Measurements from ENCODE around the gene SLC28A3. TPM values are rescaled to one million over a fixed set of nuclear protein-coding genes. Genes with fewer than 3 reads are reported as not detected.

SLC28A3 gene
- total and polyA plus RNA-seq, 2 of the 8 experiments (the other 6 are each of a cell fraction or from before 2014, with no cell fraction given), result 0.02 TPM; not detected in 1

- Histone ChIP-seq H2BK20ac (ENCODE audit: low read length) (no peak overlapping the region), H2BK120ac (replicated peaks; ENCODE audit: low read depth, low read length) (no peak overlapping the region), H2BK15ac (ENCODE audit: low read length) (no peak overlapping the region), H3K79me2 (ENCODE audit: control insufficient read depth in 1 of 2, insufficient read depth in 2 of 2, low read length in 2 of 2) (no peaks in the 10 kb centered on the region), H3K27ac (ENCODE audit: low read depth, low read length) (no peak overlapping the region), H3K4me3 (ENCODE audit: extremely low read depth in 1 of 4, insufficient read depth in 2 of 4, low read depth in 3 of 4, low read length in 4 of 4) (no peak overlapping the region), H4K8ac (ENCODE audit: extremely low read depth, insufficient read depth, low read length) (no peak overlapping the region), H3K4me2 (ENCODE audit: insufficient read depth in 1 of 2, low read depth in 2 of 2, low read length in 2 of 2) (no peak overlapping the region), H3K9ac (replicated peaks in 1 of 4; ENCODE audit: extremely low read depth in 1 of 4, low read depth in 3 of 4, low read length in 3 of 4) (no peak overlapping the region), H2BK5ac (ENCODE audit: low read depth, low read length) (no peak overlapping the region), H4K5ac (ENCODE audit: insufficient read length, low read depth, low read length) (no peak overlapping the region), H2BK12ac (ENCODE audit: low read depth, low read length) (no peak overlapping the region), H3K36me3 (ENCODE audit: control insufficient read depth in 2 of 4, insufficient read depth in 4 of 4, low read length in 3 of 4) (no peaks in the 10 kb centered on the region), H3K27me3 (replicated peaks in 1 of 4; ENCODE audit: control insufficient read depth in 3 of 4, extremely low read depth in 1 of 4, insufficient read depth in 3 of 4, low read length in 3 of 4) (no peaks in the 10 kb centered on the region), H3K79me1 (ENCODE audit: low read depth, low read length) (no peaks in the 10 kb centered on the region), H2AK5ac (ENCODE audit: low read depth, low read length) (no peak overlapping the region), H3K23me2 (ENCODE audit: low read depth, low read length) (no peaks in the 10 kb centered on the region), H3K18ac (ENCODE audit: extremely low read depth, low read length) (no peak overlapping the region), H3K9me3 (ENCODE audit: insufficient read depth in 2 of 2, low read depth in 1 of 2, low read length in 1 of 2) (no peaks in the 10 kb centered on the region), H3K4me1 (replicated peaks in 1 of 4; ENCODE audit: control insufficient read depth in 3 of 4, insufficient read depth in 4 of 4, low read length in 3 of 4) (no peaks in the 10 kb centered on the region), H2AFZ (ENCODE audit: low read length) (no peak overlapping the region), H3K4ac (replicated peaks; ENCODE audit: insufficient read length, low read depth, low read length) (no peak overlapping the region), H4K20me1 (replicated peaks in 1 of 2; ENCODE audit: control insufficient read depth in 1 of 2, insufficient read depth in 2 of 2, low read length in 2 of 2) (no peaks in the 10 kb centered on the region), H3K23ac (ENCODE audit: insufficient read length) (no peak overlapping the region), H3K14ac (ENCODE audit: insufficient read length) (no peak overlapping the region), H4K91ac (replicated peaks; ENCODE audit: insufficient read length, low read length) (no peak overlapping the region), H3K56ac (replicated peaks; ENCODE audit: insufficient read length, low read depth, low read length) (no peak overlapping the region)
- no peak for DNase-seq (ENCODE audit: low read depth in 1 of 2, low spot score in 2 of 2)
- no peak for FAIRE-seq
- no peak for TF ChIP-seq RBBP5 (IDR thresholded peaks at IDR 0.05; ENCODE audit: borderline replicate concordance, low read depth, low read length)
- no peak for TF ChIP-seq CREB1 (IDR thresholded peaks at IDR 0.05)
- TF ChIP-seq ATF2 (IDR thresholded peaks at IDR 0.05; ENCODE audit: low read length), result no peak
- TF ChIP-seq SIX5 (IDR thresholded peaks at IDR 0.05; ENCODE audit: low read depth, low read length), result no peak
- no peak for TF ChIP-seq CBX5 (IDR thresholded peaks at IDR 0.05; ENCODE audit: low read depth, low read length)
- TF ChIP-seq EGR1 (IDR thresholded peaks at IDR 0.05; ENCODE audit: borderline replicate concordance, low read depth, low read length), result no peak
- no peak for TF ChIP-seq RNF2 (IDR thresholded peaks at IDR 0.05; ENCODE audit: borderline replicate concordance, low read depth, low read length, missing control alignments, poor library complexity, severe bottlenecking)
- no peak for TF ChIP-seq JUN (IDR thresholded peaks at IDR 0.05; ENCODE audit: low read depth, low read length)
- TF ChIP-seq TBP (IDR thresholded peaks at IDR 0.05; ENCODE audit: low read depth, low read length), result no peak
- 100% methylated on average over 1 of the region's 1 CpG; no CpG with 5 or more reads in 1 of the 2 experiments for WGBS, 2 experiments (ENCODE audit: extremely low coverage in 1 of 2, insufficient coverage in 1 of 2, insufficient read length in 1 of 2, insufficient replicate concordance in 2 of 2, low coverage in 1 of 2, low lambda C conversion rate in 2 of 2, missing lambda C conversion rate in 1 of 2)
- CTCF ChIA-PET (ENCODE audit: partially characterized antibody), result interaction anchor here (1.2 kb wide), 1 partner anchor 11 kb away, joined by 3 read pairs; no protein-coding TSS in a partner anchor
- POLR2A ChIA-PET (ENCODE audit: partially characterized antibody), result interaction anchor here (0.6 kb wide), 1 partner anchor 10 kb away, joined by 3 read pairs; no protein-coding TSS in a partner anchor
Measured at GRCh38 chr9:84366683-84367082, 26.1 kb upstream of the SLC28A3 start.
